PC-9 (cell line): ENCODE measurements around the gene MICALL2.

Experiments
- EZH2 ChIP-seq: fragments of 200-600 bp; sonication (generic); IDR thresholded peaks from 2 replicates; pipeline ENCODE4 v1.8.0; 2017; ENCODE audit warnings: antibody characterized with exemption, low read depth
- TF ChIP-seq, protein P1 (sequence below): fragments of 200-600 bp; sonication (generic); conservative IDR thresholded peaks from 2 replicates; pipeline ENCODE4 v1.6.1; 2017; ENCODE audit warnings: mixed run types, antibody characterized with exemption, mild to moderate bottlenecking, moderate library complexity

DNA sequence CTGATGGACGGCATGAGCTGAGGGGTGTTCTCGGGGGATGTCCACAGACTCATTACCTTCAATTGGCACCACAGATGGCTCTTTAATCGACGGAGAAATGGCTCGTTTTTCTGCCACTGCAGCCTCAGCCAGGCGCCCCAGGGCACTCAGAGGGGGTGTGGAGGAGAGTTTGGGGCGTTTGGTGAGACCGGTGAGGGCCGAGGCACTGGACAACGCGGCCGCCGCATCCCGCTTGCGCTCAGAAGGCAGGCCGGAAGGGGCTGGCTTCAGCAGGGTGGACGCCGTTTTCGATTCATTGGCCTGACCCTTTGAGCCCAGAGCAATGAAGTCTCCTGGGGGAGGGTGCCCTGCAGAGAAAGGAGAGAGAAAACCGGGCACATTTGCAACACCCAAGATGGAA is 43.6 kb upstream of the MICALL2 start:
- no peak for TF ChIP-seq EZH2
- TF ChIP-seq, protein P1, sequence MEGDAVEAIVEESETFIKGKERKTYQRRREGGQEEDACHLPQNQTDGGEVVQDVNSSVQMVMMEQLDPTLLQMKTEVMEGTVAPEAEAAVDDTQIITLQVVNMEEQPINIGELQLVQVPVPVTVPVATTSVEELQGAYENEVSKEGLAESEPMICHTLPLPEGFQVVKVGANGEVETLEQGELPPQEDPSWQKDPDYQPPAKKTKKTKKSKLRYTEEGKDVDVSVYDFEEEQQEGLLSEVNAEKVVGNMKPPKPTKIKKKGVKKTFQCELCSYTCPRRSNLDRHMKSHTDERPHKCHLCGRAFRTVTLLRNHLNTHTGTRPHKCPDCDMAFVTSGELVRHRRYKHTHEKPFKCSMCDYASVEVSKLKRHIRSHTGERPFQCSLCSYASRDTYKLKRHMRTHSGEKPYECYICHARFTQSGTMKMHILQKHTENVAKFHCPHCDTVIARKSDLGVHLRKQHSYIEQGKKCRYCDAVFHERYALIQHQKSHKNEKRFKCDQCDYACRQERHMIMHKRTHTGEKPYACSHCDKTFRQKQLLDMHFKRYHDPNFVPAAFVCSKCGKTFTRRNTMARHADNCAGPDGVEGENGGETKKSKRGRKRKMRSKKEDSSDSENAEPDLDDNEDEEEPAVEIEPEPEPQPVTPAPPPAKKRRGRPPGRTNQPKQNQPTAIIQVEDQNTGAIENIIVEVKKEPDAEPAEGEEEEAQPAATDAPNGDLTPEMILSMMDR, result no peak
